Stimulated activated CD8-positive, alpha-beta memory T cell treated with anti-CD3 and anti-CD28 coated beads, Interleukin-7, amount 100 ng/mL, for 4 hours (primary cell): Measurements from ENCODE around the gene ITPK1.

Source experiments
- DNase-seq, 2 donors: peaks; one replicate each; pipeline ENCODE4 v3.0.0-alpha.2; 2020; ENCODE audit warnings: low read depth in 2 of 2

ITPK1 gene

GRCh38 chr14:92926180-92926845 lies 189.4 kb downstream of the ITPK1 start:
- no peak for DNase-seq

GRCh38 chr14:92925446-92925845 lies 190.3 kb downstream of the ITPK1 start:
- no peak for DNase-seq

- DNase-seq, result no peak
Measured at GRCh38 chr14:92924247-92924646, 191.5 kb downstream of the ITPK1 start.

GRCh38 chr14:92923744-92924103 lies 192.0 kb downstream of the ITPK1 start:
- DNase-seq, result no peak

- DNase-seq, result peak in 1 of 2 donors; percentile 13
Measured at GRCh38 chr14:92922883-92923743, 192.6 kb downstream of the ITPK1 start, which contains the start of gene CHGA. Gene CHGA (plus strand): TSS chr14:92923150. CDS start chr14:92923360, 210 bp downstream.

GRCh38 chr14:92922155-92922735 lies 193.5 kb downstream of the ITPK1 start:
- DNase-seq, result no peak

GRCh38 chr14:92920001-92920400 lies 195.7 kb downstream of the ITPK1 start:
- DNase-seq, result no peak

GRCh38 chr14:92917956-92918355 lies 197.8 kb downstream of the ITPK1 start:
- no peak for DNase-seq

- no peak for DNase-seq
Measured at GRCh38 chr14:92917041-92917940, 198.4 kb downstream of the ITPK1 start.

- no peak for DNase-seq
Measured at GRCh38 chr14:92916201-92916600, 199.5 kb downstream of the ITPK1 start.

- DNase-seq, result no peak
Measured at GRCh38 chr14:92914087-92914656, 201.6 kb downstream of the ITPK1 start.

- no peak for DNase-seq
Measured at GRCh38 chr14:92907316-92907911, 208.3 kb downstream of the ITPK1 start.

- no peak for DNase-seq
Measured at GRCh38 chr14:92906823-92907222, 208.9 kb downstream of the ITPK1 start.

- no peak for DNase-seq
Measured at GRCh38 chr14:92906420-92906819, 209.3 kb downstream of the ITPK1 start.

GRCh38 chr14:92905667-92906066 lies 210.1 kb downstream of the ITPK1 start:
- DNase-seq, result no peak

GRCh38 chr14:92903359-92903758 lies 212.4 kb downstream of the ITPK1 start:
- DNase-seq, result peak; percentile 5

- no peak for DNase-seq
Measured at GRCh38 chr14:92902726-92903125, 213.0 kb downstream of the ITPK1 start.

- no peak for DNase-seq
Measured at GRCh38 chr14:92902191-92902590, 213.5 kb downstream of the ITPK1 start.

GRCh38 chr14:92900660-92901059 lies 215.1 kb downstream of the ITPK1 start:
- no peak for DNase-seq

- no peak for DNase-seq
Measured at GRCh38 chr14:92898566-92899131, 217.1 kb downstream of the ITPK1 start.
